Endothelial cell of umbilical vein (primary cell): Measurements from ENCODE around the gene IL36RN.

Experiments used
- CTCF ChIP-seq, 2 donors: IDR thresholded peaks; 1 replicate in 1 of 2; 2 replicates in 1 of 2; pipeline ENCODE4 v1.5.1; 2011; ENCODE audit warnings: low read length in 2 of 2, mild to moderate bottlenecking in 2 of 2, moderate library complexity in 2 of 2, control low read depth in 1 of 2, inconsistent platforms in 1 of 2, low read depth in 1 of 2; ENCODE audit not compliant: insufficient read depth in 1 of 2; ENCODE audit errors: extremely low read depth in 1 of 2
- POLR2A ChIP-seq: IDR thresholded peaks from 2 replicates; pipeline ENCODE4 v1.6.1; 2012; ENCODE audit warnings: low read depth, mild to moderate bottlenecking, control low read depth, low read length
- POLR2AphosphoS5 ChIP-seq: IDR thresholded peaks from 2 replicates; pipeline ENCODE4 v1.6.1; 2012; ENCODE audit warnings: low read depth, mild to moderate bottlenecking, control low read depth, low read length, moderate library complexity; ENCODE audit not compliant: insufficient read depth

DNA sequence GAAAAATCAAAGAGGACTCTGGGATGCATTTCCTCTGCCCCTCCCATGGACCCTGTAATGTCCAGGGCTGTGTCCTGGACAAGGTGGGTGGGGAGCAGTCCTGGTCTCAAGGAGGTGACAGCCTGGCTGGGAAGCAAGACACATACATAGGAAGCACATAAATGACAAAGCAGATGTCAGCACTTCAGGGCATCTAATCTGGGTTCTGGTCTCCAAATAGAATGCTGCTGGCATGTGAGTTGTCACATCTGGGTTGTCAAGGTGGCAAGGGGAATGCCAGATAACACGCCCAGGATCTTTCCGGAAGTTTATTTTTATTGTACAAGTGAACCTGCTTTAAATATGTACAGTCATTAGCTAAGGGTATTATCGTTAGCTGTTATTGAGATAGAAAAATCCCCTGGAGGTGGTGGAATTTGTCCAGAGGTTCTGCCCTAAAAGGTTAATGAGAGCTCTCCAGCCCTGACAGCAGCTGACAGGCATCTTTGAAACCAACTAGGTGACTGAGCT, 14.4 kb downstream of the IL36RN start:
- TF ChIP-seq POLR2A (no peak), CTCF (IDR thresholded peaks at IDR 0.05; ENCODE audit: extremely low read depth in 1 of 2, insufficient read depth in 1 of 2, low read depth in 1 of 2, low read length in 2 of 2) (no peak), POLR2AphosphoS5 (no peak)
